GM21529 (cell line): ENCODE data around the gene WDR43.

Experiments used
- ATAC-seq: cut with Tn5 transposase; IDR thresholded peaks from one replicate; pipeline ENCODE4 v1.9.1; 2021; ENCODE audit not compliant: unreplicated experiment

The WDR43 gene

GRCh38 chr2:28894470-28895188 is at the start of gene WDR43:
WDR43 (plus strand) TSS chr2:28894667; CDS start chr2:28894699, 32 bp downstream.
- peak; percentile 84 for ATAC-seq

- no peak for ATAC-seq
These were observed 39.3 kb upstream of the WDR43 start for GRCh38 chr2:28855193-28855592.

- no peak for ATAC-seq
These were observed 38.5 kb upstream of the WDR43 start for GRCh38 chr2:28855977-28856376.

GRCh38 chr2:28868611-28869010 is 25.9 kb upstream of the WDR43 start:
- ATAC-seq, result no peak

- peak; percentile 18 for ATAC-seq
These were observed 24.8 kb upstream of the WDR43 start for GRCh38 chr2:28869494-28870145.

GRCh38 chr2:28870146-28870891 is 24.1 kb upstream of the WDR43 start, which contains the start of gene TRMT61B:
TRMT61B (minus strand) TSS chr2:28870309; CDS start chr2:28870277, 32 bp downstream.
- ATAC-seq, result peak; percentile 94

- no peak for ATAC-seq
These were observed 22.8 kb upstream of the WDR43 start for GRCh38 chr2:28871620-28872019.

- no peak for ATAC-seq
These were observed 14.3 kb upstream of the WDR43 start for GRCh38 chr2:28880193-28880592.

- no peak for ATAC-seq
These were observed 979 bp upstream of the WDR43 start for GRCh38 chr2:28893488-28893887.

- ATAC-seq, result peak; percentile 24
These were observed 874 bp downstream of the WDR43 start for GRCh38 chr2:28895189-28895893.

GRCh38 chr2:28896906-28897305 is 2.4 kb downstream of the WDR43 start:
- no peak for ATAC-seq

- no peak for ATAC-seq
These were observed 3.6 kb downstream of the WDR43 start for GRCh38 chr2:28898048-28898447.

- ATAC-seq, result no peak
These were observed 6.7 kb downstream of the WDR43 start for GRCh38 chr2:28901202-28901601.

GRCh38 chr2:28901841-28902240 is 7.4 kb downstream of the WDR43 start:
- no peak for ATAC-seq

- ATAC-seq, result no peak
These were observed 8.1 kb downstream of the WDR43 start for GRCh38 chr2:28902584-28902983.

- no peak for ATAC-seq
These were observed 9.8 kb downstream of the WDR43 start for GRCh38 chr2:28904295-28904694.

GRCh38 chr2:28904802-28905457 is 10.5 kb downstream of the WDR43 start:
- no peak for ATAC-seq

- no peak for ATAC-seq
These were observed 11.1 kb downstream of the WDR43 start for GRCh38 chr2:28905533-28905932.

- ATAC-seq, result no peak
These were observed 11.9 kb downstream of the WDR43 start for GRCh38 chr2:28906376-28906775.

- no peak for ATAC-seq
These were observed 12.4 kb downstream of the WDR43 start for GRCh38 chr2:28906821-28907220.

- ATAC-seq, result no peak
These were observed 13.7 kb downstream of the WDR43 start for GRCh38 chr2:28908172-28908571.
